ENCODE measurements around the gene TANC1.

Gene TANC1

DNA sequence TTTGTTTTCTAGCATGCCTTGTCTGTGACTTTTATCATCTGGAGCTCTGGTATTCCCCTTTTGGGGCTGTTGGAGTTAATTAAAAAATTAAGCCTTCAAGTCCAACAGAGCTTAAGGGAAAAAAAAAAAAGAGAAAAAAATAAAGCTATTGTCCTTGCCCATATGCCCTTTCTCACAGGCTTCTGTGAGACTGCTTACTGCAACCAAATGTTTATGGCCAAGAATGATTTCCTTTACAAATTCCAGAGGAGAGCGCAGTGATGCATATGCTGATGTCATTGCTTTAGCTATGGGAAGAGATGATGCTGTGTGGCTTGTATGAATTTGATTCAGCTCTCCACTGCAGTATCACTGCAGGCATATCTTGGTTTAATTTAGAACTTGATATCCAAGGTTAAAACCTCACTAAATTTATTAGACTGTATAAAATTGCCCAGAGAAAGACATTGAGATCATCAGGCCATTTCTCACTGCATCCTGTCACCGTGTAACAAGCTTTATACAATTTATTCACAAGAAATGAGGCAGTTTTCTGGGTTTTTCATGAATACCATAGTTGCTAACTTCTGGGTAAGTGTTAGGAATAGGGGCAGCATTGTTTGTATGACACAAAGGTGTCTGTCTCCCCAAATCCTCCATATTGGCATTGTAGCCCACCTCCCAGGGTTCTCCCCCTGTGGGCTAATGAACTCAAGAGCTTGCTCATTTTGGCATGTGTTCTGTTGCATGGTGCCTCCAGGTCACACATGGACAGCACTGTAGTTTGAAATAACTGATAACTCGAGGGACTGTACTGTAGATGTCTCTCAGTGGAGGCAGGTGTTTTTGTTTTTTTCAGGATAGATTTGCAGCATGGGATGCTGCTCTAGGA lies 85.0 kb downstream of the TANC1 start:
- in situ Hi-C loops (cut with MboI; ENCODE audit: low sequenced_read_pairs): no loop called here

GRCh38 chr2:159054032-159054334 lies 85.5 kb downstream of the TANC1 start:
- in situ Hi-C loops (cut with MboI; ENCODE audit: low sequenced_read_pairs): no loop called here

DNA sequence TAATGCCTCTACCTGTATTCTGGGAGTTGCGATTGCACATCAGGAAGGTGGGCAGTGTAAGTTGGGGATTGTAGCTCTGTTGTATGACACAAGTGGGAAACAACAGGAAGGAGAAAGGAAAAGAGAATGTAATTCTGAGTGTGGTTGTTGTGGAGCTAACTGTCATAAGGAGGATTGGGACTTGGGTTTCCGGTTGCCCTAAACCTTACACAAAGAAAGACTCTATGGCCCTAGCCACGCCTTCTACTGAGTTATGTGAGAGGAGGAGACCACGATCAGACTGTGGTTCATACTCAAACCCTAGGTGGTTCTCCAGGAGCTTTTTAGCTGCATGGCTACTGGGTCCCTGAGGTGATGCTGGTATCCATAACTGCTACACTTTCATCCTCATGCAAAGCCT lies 86.5 kb downstream of the TANC1 start:
- in situ Hi-C loops (cut with MboI; ENCODE audit: low sequenced_read_pairs): no loop called here

GRCh38 chr2:159060518-159060917 lies 92.1 kb downstream of the TANC1 start:
- in situ Hi-C loops (cut with MboI; ENCODE audit: low sequenced_read_pairs): no loop called here

DNA sequence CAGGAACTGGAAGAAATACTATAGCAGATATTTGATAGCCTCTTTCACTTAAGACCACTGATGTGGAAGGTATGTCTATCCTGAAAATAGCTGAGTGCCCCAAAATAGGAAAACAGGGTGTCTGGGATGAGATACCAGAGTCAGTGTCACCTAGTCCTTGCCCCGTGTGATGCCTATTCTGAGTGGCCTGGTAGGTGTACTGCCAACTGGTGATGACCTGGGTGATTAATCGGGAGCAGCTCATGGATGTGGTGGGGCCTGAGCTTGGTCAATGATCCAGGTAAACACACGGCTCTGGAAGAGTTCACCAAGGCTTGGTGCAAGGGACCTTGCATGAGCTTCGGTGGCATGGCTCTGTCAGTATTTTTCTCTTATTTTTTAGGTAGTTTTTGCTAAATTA lies 95.2 kb downstream of the TANC1 start:
- in situ Hi-C loops (cut with MboI; ENCODE audit: low sequenced_read_pairs): no loop called here

DNA sequence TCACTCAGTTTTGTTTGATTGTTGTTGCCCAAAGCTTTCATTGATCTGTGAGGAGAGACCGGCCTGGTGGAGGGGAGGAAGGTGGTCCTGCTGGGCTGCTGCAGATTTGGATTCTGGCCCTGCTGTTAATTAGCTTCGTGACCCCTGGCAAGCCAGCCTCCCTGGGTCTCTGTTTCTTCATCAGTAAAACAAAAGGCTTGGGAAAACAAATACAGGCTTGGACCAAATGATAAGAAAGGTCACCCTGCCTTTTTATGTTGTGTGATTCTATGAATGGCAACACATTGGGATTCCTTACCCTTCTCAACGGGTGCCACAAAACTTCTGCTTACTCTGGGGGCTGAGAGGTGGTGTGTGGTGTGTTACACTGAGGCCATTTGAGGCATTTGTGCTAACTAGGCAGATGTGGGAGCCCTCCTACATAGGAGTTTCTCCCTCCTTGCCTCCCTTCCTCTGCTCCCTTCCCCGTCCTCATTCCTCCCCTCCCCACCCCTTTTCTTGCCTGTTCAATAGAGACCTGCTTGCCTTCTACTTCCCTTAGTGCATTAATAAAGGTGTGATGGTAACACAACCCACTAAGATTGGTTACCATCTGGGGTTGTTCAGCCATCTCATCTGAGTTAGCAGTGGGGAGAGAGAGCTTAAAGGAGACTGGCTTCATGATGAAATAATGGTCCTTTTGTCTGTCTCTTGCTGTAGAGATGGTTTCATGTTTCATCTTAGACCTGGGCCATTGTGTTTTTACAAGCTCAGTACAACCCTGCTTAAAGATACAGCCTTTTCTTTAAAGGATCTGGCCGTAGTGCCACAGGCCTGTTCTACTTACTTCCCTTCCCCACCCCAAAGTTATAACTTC lies 96.2 kb downstream of the TANC1 start:
- in situ Hi-C loops (cut with MboI; ENCODE audit: low sequenced_read_pairs): no loop called here

- in situ Hi-C loops (cut with MboI; ENCODE audit: low sequenced_read_pairs): no loop called here
These were observed 96.9 kb downstream of the TANC1 start for GRCh38 chr2:159065313-159065712.

DNA sequence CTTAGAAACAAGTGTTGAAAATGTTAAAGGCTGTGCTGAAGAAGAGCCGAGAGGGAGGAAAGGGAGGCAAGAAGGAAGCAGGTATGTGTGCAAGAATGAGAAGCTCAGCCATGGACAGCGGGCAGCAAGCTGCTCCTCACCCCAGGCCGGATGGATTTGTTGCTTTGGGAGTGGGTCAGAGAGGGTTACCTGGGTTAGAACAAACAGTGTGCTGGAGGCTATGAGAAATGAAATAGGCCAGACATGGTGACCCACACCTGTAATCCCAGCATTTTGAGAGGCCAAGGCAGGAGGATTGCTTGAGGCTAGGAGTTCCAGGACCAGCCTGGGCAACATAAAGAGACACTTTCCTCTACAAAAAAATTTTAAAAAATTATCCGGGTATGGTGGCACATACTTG lies 97.5 kb downstream of the TANC1 start:
- in situ Hi-C loops (cut with MboI; ENCODE audit: low sequenced_read_pairs): no loop called here

GRCh38 chr2:159066541-159067156 lies 98.2 kb downstream of the TANC1 start:
- in situ Hi-C loops (cut with MboI; ENCODE audit: low sequenced_read_pairs): no loop called here

DNA sequence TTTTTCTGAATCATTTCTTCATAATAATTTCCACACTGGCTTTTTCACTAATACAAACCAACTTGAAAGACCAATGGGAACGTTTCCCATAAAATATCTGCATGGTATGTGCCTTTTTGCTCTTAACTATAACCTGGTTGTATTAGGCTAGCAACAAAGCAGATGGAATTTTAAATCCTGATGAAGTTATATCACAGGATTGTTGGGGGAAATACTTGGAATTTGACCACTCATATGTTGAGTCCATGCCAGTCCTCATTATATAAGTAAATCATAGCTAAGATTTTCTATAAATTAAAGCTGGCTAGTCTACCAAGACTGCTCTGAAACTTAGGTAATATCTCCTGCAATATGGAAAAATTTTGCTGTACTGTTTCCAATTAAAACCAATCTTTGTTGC lies 99.5 kb downstream of the TANC1 start:
- in situ Hi-C loops (cut with MboI; ENCODE audit: low sequenced_read_pairs): no loop called here

DNA sequence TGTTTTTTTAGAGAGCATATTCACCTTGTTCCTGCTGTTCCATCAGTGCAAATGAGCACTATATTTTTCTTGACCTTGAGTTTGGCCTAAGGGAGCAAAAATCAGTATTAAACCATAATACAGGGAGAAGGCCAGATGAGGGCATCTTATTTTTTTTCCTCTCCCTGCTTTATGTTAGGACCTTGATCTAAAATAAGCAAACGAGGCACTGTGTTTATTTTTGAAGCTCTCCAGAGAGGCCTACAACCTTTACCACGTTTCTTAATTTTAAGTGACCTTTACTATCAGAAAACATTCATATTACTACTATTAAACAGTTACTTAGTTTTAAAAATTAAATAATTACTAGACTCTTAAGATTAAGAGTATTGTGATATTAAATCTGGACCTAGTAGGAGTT lies 100.8 kb downstream of the TANC1 start:
- in situ Hi-C loops (cut with MboI; ENCODE audit: low sequenced_read_pairs): no loop called here

GRCh38 chr2:159070235-159070634 lies 101.8 kb downstream of the TANC1 start:
- in situ Hi-C loops (cut with MboI; ENCODE audit: low sequenced_read_pairs): no loop called here

GRCh38 chr2:159071190-159071915 lies 102.9 kb downstream of the TANC1 start:
- in situ Hi-C loops (cut with MboI; ENCODE audit: low sequenced_read_pairs): no loop called here

DNA sequence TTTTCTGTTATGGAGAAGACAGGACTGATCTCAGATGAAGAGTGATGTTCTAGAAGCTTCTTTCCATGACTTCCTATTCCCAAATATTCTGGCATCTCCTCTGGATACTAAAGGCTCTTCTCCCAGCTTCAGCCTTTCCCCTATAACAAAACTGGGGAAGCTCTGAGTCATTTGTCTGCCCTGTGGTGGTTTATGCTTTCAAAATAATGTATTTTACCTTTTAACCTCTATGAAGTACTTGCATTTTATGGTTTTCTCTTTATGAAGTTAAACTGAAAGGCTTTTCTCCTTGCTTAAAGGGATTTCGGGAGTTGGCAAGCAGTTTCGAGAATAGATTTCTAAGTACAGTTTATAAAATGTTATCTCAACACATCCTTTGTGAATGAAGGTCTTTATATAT lies 104.4 kb downstream of the TANC1 start:
- in situ Hi-C loops (cut with MboI; ENCODE audit: low sequenced_read_pairs): no loop called here

DNA sequence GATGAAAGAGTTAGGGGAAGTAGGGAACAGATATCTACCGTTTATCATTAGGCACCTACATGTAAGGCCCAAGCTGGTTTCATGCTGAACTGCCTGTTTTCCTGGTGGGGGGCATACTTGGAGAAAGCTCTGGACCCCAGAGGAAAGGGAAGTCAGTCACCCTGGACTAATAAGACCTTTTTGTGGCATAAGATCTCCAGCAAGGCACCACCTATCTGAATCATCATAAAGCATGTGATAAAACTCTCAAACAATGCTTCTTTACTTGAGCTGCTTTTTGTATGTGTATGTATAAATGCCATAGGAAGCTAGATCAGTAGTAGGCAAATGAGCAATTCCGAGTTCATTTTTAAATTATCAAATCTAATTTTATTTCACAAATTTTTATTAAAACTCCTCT lies 104.8 kb downstream of the TANC1 start:
- in situ Hi-C loops (cut with MboI; ENCODE audit: low sequenced_read_pairs): no loop called here

- in situ Hi-C loops (cut with MboI; ENCODE audit: low sequenced_read_pairs): no loop called here
These were observed 106.2 kb downstream of the TANC1 start for GRCh38 chr2:159074605-159075004.

- in situ Hi-C loops (cut with MboI; ENCODE audit: low sequenced_read_pairs): no loop called here
These were observed 107.3 kb downstream of the TANC1 start for GRCh38 chr2:159075727-159076126.

DNA sequence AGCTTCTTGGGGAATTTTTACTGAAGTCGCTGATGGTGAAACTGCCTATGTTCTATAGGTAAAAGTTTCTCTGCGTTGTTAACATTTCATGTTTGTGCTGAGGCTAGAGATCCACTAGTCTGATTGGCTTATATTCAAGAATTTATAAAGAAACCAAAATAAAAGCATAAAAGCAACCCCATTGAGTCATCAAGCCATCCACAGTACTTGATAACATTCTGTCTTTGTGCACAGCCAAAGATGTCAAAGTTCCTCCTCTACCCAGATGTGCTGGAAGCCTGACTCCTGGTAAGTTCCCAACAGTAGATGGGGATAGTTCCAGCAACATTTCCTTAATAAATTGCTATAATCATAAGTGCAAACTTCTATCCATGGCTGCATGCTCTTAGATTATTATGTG lies 107.8 kb downstream of the TANC1 start:
- in situ Hi-C loops (cut with MboI; ENCODE audit: low sequenced_read_pairs): no loop called here

DNA sequence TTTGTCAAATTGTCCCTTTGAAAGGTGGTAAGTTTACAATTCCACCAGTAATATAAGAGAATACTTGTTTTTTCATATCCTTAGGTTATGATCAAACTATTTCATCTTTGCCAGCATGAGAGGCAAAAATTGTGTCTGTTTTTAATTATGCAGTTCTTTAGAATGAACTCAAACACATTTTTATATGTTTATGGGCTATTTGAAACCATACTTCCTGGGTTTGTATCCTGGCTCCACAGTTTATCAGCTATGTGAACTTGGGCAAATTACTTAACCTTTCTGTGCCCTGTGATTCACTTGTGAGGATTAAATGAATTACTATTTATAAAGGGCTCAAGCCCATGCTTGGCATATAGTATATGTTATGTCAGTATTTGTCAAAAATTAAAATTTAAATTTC lies 109.4 kb downstream of the TANC1 start:
- in situ Hi-C loops (cut with MboI; ENCODE audit: low sequenced_read_pairs): no loop called here

GRCh38 chr2:159078443-159078842 lies 110.0 kb downstream of the TANC1 start:
- in situ Hi-C loops (cut with MboI; ENCODE audit: low sequenced_read_pairs): no loop called here

DNA sequence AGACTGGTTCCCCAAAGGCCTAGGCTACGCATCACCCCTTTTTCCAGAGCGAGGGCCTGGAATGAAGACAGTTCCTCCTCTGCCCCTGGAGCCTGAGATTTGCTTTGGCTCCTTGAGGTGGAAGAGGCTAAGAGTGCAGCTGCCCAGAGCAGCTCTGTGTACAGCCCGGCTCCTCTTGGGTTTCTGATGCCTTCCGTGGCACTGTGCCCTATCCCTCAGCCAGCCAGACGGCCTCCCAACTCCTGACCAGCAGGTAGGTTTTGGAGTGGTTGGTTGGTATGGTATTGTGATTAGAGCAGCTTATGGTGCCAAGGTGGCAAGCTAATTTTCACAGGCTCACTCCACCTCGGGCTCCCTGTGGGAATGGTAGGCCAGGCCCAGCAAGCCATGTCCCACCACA lies 112.2 kb downstream of the TANC1 start:
- in situ Hi-C loops (cut with MboI; ENCODE audit: low sequenced_read_pairs): no loop called here
